NCI-H1048 (cell line): ENCODE data around the gene NEUROD4.

Source experiments
- DNase-seq: peaks from one replicate; lab custom pipeline; 2025; lab: John Stamatoyannopoulos, UW

Gene NEUROD4

DNA sequence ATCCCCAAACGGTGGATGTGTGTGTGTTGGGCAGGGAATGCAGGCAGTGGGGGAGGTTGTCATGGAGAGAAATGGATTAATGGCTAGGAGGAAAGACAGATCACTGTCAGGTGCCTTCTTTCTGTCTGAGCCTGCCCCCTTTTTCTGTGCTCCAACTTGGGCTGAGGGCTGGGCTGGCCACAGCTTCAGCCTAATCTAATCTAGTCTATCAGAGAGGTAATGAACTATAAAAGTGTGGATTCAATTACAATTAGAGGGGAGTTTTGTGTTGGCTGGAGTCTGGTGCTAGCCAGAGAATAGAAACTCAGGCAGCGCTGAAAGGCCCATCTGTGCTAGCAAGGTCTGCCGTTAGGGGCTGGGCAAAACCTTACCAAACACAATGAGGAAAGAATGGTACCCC lies 41.2 kb downstream of the NEUROD4 start:
- no peak for DNase-seq

DNA sequence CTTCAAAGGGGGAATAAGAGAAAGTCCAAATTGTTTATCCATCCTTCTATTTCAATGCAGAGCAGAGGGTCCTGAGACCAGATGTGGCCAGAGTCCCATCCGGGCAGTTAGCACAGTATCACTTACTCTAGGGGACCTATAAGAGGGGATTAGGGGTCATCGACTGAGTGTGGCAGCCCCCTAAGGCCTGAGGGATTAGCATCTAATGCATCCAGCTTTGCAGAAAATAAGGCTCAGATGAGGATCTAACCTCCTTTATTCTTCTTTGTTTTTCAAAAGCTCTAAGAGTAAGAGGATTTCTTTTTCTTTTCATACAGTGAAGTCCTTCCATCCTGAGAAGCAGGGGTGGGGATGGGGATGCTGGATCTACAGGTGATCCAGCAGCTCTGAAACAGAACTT lies 43.5 kb downstream of the NEUROD4 start:
- DNase-seq = no peak

DNA sequence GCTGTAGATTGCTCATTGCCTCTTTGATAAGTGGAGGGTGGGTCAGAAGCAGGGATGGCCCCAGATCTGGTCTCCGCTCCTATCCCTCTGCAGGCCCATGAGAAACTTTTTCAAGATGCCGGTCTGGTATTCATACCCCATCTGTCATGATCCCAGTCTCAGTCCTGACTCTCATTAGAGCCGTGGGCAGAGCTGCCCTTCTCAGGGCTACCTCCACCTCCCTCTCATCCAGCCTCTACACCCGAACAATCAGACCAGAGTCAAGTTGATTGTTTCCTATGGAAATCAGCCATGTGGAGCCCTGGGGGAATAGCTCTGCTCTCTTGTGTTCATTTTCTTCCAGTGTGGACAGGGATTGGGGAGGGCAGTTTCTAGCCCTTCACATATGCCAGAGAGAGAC lies 45.8 kb downstream of the NEUROD4 start:
- DNase-seq = no peak

DNA sequence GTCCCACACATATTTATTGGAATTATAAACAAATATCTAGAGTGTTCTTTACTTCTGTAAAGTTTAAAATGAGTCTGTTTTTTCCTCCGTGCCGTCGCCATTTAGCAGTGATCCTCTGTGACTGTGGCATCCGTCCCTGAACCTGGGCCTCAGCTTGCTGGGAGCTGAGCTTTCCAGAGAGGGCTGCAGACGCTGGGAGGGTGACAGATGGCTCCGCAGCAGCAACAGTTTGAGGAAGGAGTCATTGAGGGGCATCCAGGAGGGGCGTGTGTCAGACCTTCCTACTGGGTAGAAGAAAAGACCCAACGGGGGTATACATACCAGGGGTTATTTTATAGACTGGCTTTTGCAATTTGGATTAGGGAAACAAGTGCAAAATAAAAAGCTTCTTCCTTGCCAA lies 47.9 kb downstream of the NEUROD4 start:
- DNase-seq = no peak

DNA sequence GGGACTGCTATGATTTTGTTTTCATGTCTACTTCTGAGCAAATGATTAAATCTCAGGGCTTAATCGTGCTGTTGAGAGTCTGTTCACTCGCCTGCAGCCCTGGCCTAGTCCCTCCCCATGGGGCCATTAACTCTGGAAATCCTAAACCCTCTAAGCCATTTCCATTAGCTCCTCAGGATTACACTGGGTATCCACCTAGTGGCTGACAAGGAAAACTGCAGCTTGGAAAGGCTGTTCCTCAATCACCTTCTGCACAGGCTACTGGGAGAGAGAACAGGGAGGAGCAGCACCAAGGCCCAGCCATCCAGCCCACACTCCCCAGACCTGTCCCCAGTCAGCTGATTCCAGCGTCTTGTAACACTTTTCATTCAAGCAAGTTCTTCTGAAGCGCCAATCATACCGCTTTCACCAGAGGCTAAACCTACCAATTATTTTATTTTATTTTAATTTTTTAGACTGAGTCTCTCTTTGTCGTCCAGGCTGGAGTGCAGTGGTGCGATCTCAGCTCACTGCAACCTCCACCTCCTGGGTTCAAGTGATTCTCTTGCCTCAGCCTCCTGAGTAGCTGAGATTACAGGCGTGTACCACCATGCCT lies 48.7 kb downstream of the NEUROD4 start:
- DNase-seq = no peak

DNA sequence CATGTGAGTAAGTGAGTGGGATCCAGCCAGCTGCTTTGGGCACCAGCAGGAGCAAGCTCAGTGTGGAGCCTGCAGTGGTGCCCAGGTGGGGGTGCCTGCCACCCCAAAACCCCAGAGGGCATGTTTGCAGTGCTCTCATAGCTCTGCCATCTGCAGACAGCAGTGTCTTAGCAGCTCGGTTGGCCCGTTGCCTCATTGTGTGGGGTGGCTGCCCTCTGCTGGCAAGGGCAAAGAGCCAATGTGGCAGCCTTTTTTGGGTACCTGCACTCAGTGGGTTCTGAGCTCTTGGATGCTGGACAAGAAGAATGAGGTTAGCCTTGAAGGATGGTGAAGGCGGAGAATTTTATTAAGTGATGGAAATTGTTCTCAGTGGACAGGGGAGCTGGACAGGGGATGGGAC lies 52.3 kb downstream of the NEUROD4 start:
- DNase-seq = no peak

DNA sequence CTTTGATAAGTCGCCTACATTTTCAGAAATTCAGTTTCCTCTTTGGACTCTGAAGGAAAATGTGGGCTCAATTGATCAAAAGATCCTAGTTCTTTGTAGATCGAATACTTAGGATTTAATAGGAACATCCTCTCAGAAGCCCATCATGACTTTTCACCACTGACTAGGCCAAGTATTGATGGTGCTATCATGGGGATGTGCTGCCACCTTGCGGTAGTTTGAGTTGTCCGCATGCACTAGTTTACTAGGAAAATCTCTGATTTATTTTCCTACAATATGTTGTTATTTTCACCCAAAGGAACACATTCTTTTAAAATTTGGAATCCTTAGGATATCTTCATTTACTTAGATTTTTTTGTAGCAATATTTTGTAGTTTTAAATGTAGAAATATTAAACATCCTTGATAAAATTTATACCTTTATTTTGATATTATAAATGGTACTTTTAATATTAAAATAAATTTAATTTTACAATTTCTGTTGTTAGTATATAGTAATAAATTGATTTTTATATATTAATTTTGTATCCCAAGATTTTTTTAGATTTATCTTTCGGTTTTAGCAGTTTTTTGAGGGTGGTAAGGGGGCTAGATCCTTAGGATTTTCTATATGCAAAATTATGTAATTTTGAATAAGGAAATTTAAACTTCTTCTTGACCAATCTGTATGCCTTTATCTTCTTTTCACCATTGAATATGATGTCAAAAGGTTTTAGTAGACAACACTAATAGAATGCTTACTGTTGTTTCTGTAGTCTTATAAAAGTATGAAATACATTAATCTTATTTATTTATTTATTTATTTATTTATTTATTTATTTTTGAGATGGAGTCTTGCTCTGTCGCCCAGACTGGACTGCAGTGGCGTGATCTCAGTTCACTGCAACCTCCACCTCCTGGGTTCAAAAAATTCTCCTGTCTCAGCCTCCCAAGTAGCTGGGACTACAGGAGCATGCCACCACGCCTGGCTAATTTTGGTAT lies 53.6 kb downstream of the NEUROD4 start:
- DNase-seq = peak; percentile 32

DNA sequence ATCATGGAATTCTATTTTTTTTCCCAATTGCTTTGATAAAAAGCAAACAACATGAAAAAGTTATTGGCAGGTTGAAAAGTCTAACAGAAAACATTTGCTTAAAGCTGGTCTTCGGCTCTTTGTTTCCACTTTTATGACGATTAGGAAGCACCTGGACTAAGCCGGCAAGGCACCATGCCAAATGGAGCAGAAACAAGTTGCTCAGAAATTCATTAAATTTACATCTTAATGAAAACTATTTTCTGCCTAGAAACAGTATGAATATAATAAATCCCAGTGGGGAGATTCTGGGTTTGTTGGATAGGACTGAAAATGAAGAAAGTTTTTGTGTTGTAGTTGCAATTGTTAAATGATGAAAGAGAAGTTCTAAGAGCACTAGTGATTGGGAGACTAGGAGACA lies 55.0 kb downstream of the NEUROD4 start:
- DNase-seq = no peak
